GM23338 (cell line): ENCODE data around the gene NCS1. TPM values are rescaled to one million over a fixed set of nuclear protein-coding genes. Genes with fewer than 3 reads are reported as not detected.

Experiments used
- ATAC-seq: fragments of 200-7000 bp; cut with Tn5 transposase; 3 replicates; pipeline ENCODE4 v1.9.1; 2020
- DNase-seq: peaks from one replicate; pipeline ENCODE4 v3.0.0-alpha.2; 2015; ENCODE audit warnings: low spot score
- H2AFZ ChIP-seq: fragments of 200-600 bp; sonication (generic); 2 replicates; pipeline ENCODE4 v1.8.0; 2016; ENCODE audit warnings: antibody characterized with exemption, mild to moderate bottlenecking, moderate library complexity
- H3F3A ChIP-seq: fragments of 200-600 bp; sonication (generic); replicated peaks from 2 replicates; pipeline ENCODE4 v1.8.0; 2017; ENCODE audit warnings: antibody characterized with exemption, mixed run types, low read depth
- H3K27ac ChIP-seq: fragments of 200-600 bp; sonication (generic); 2 replicates; pipeline ENCODE4 v1.6.1; 2016; ENCODE audit warnings: low read depth
- H3K27me3 ChIP-seq: fragments of 200-600 bp; sonication (generic); 2 replicates; pipeline ENCODE4 v1.8.0; 2016; ENCODE audit warnings: mild to moderate bottlenecking, mixed run types, moderate library complexity; ENCODE audit not compliant: insufficient read depth
- H3K36me3 ChIP-seq: fragments of 200-600 bp; sonication (generic); 2 replicates; pipeline ENCODE4 v1.8.0; 2016; ENCODE audit warnings: mild to moderate bottlenecking; ENCODE audit not compliant: insufficient read depth
- H3K4me1 ChIP-seq: fragments of 200-600 bp; sonication (generic); 2 replicates; pipeline ENCODE4 v1.8.0; 2016; ENCODE audit warnings: mild to moderate bottlenecking, moderate library complexity; ENCODE audit not compliant: insufficient read depth
- H3K4me2 ChIP-seq: fragments of 200-600 bp; sonication (generic); 2 replicates; pipeline ENCODE4 v1.7.1; 2017; ENCODE audit warnings: mixed run types
- H3K4me3 ChIP-seq: fragments of 200-600 bp; sonication (generic); 2 replicates; pipeline ENCODE4 v1.6.1; 2016; ENCODE audit warnings: mixed run types
- H3K79me2 ChIP-seq: fragments of 200-600 bp; sonication (generic); replicated peaks from 2 replicates; pipeline ENCODE4 v1.8.0; 2017; ENCODE audit warnings: mild to moderate bottlenecking; ENCODE audit not compliant: insufficient read depth
- H3K9me2 ChIP-seq: fragments of 200-600 bp; sonication (generic); 2 replicates; pipeline ENCODE4 v1.8.0; 2017; ENCODE audit not compliant: insufficient read depth
- H4K20me1 ChIP-seq: fragments of 200-600 bp; sonication (generic); replicated peaks from 2 replicates; pipeline ENCODE4 v1.8.0; 2017; ENCODE audit warnings: mild to moderate bottlenecking; ENCODE audit not compliant: insufficient read depth
- H3K27ac Mint-ChIP-seq: 2 replicates; pipeline ENCODE4 v1.8.0; 2020; ENCODE audit warnings: inconsistent platforms, mild to moderate bottlenecking, moderate library complexity, mixed read lengths
- H3K27me3 Mint-ChIP-seq: 3 replicates; pipeline ENCODE4 v1.8.0; 2022; ENCODE audit warnings: low read depth, mild to moderate bottlenecking, moderate library complexity, mixed read lengths, inconsistent platforms; ENCODE audit not compliant: insufficient read depth, poor library complexity
- H3K36me3 Mint-ChIP-seq: 3 replicates; pipeline ENCODE4 v1.8.0; 2021; ENCODE audit warnings: low read depth, mild to moderate bottlenecking, inconsistent platforms, moderate library complexity, mixed read lengths
- H3K4me1 Mint-ChIP-seq: 3 replicates; pipeline ENCODE4 v1.8.0; 2020; ENCODE audit warnings: mild to moderate bottlenecking, inconsistent platforms, mixed read lengths
- H3K4me3 Mint-ChIP-seq: 3 replicates; pipeline ENCODE4 v1.8.0; 2021; ENCODE audit warnings: moderate library complexity, mild to moderate bottlenecking, inconsistent platforms, mixed read lengths
- H3K9me3 Mint-ChIP-seq: 3 replicates; pipeline ENCODE4 v1.8.0; 2020; ENCODE audit warnings: moderate library complexity, mild to moderate bottlenecking, inconsistent platforms, mixed read lengths
- CREB1 ChIP-seq: fragments of 250-450 bp; sonication (Bioruptor Pico); IDR thresholded peaks from 2 replicates; pipeline ENCODE4 v1.5.0; 2020; ENCODE audit warnings: low read depth, mild to moderate bottlenecking, moderate library complexity
- CTCF ChIP-seq, 2 experiments: fragments of 200-600 bp in 1 of 2; sonication (generic) in 1 of 2; conservative IDR thresholded peaks; 2 replicates each; pipeline versions ENCODE4 v1.5.1 to v1.6.1; 2016 to 2017; ENCODE audit warnings: antibody characterized with exemption in 2 of 2, low read depth in 2 of 2, mild to moderate bottlenecking in 2 of 2, moderate library complexity in 1 of 2
- ETS1 ChIP-seq: IDR thresholded peaks from 2 replicates; pipeline ENCODE4 v1.6.1; 2016; ENCODE audit warnings: antibody characterized with exemption
- EZH2 ChIP-seq: fragments of 200-600 bp; sonication (generic); IDR thresholded peaks from one replicate; pipeline ENCODE4 v1.8.0; 2017; ENCODE audit warnings: antibody characterized with exemption, mild to moderate bottlenecking, low read depth; ENCODE audit not compliant: unreplicated experiment
- EZH2phosphoT487 ChIP-seq: fragments of 200-600 bp; sonication (generic); IDR thresholded peaks from one replicate; pipeline ENCODE4 v1.8.1; 2018; ENCODE audit warnings: antibody characterized with exemption; ENCODE audit not compliant: unreplicated experiment
- JUNB ChIP-seq: IDR thresholded peaks from one replicate; pipeline ENCODE4 v1.6.1; 2016; ENCODE audit warnings: antibody characterized with exemption; ENCODE audit not compliant: unreplicated experiment
- NANOG ChIP-seq: IDR thresholded peaks from 2 replicates; pipeline ENCODE4 v1.6.1; 2016; ENCODE audit warnings: antibody characterized with exemption, borderline replicate concordance
- POLR2AphosphoS5 ChIP-seq: IDR thresholded peaks from 2 replicates; pipeline ENCODE4 v1.6.1; 2016; ENCODE audit warnings: antibody characterized with exemption, low read depth
- REST ChIP-seq: IDR thresholded peaks from one replicate; pipeline ENCODE4 v1.6.1; 2018; ENCODE audit warnings: antibody characterized with exemption; ENCODE audit not compliant: unreplicated experiment
- STAT1 ChIP-seq: IDR thresholded peaks from one replicate; pipeline ENCODE4 v1.6.1; 2016; ENCODE audit warnings: antibody characterized with exemption; ENCODE audit not compliant: unreplicated experiment
- ZNF114 ChIP-seq: fragments of 250-450 bp; sonication (Bioruptor Pico); IDR thresholded peaks from 2 replicates; pipeline ENCODE4 v1.5.0; 2020; ENCODE audit warnings: mild to moderate bottlenecking, moderate library complexity
- ZNF331 ChIP-seq: fragments of 250-450 bp; sonication (Bioruptor Pico); IDR thresholded peaks from 2 replicates; pipeline ENCODE4 v1.5.0; 2020; ENCODE audit warnings: low read depth, mild to moderate bottlenecking, moderate library complexity
- ZNF462 ChIP-seq: fragments of 250-450 bp; sonication (Bioruptor Pico); IDR thresholded peaks from 2 replicates; pipeline ENCODE4 v1.5.0; 2020; ENCODE audit warnings: mild to moderate bottlenecking, moderate library complexity
- polyA plus RNA-seq: library from polyadenylated mRNA; unstranded; fragments of >200 nt; fragmentation: Nextera tagmentation; extraction: Ambion mirVana; gene quantifications from 2 replicates; pipeline ENCODE4 v1.2.1, GENCODE V29; 2016
- total RNA-seq: library from RNA; depleted of rRNA; stranded (reverse); fragments of >200 nt; shearing (Covaris generic); gene quantifications from 2 replicates; pipeline ENCODE4 v1.2.3, GENCODE V29; 2014

Gene NCS1
- total and polyA plus RNA-seq, 2 experiments from 2014 or later = 8.2 to 34.3 TPM

- Histone ChIP-seq H3K79me2 (peaks cover 66% of the 10 kb centered on the region), H3K27ac (no peak overlapping the region), H3K4me1 (peaks cover 24% of the 10 kb centered on the region; the same call in 1 of the 2 replicates), H3K4me3 (no peak overlapping the region), H3F3A (no peaks in the 10 kb centered on the region), H3K9me2 (no peaks in the 10 kb centered on the region), H4K20me1 (0 out of 2 replicates have a peak, but pooled peaks cover 7% of the 10 kb centered on the region), H3K4me2 (no peak overlapping the region), H2AFZ (no peak overlapping the region), H3K36me3 (no peaks in the 10 kb centered on the region), H3K27me3 (no peaks in the 10 kb centered on the region)
- Mint-ChIP-seq H3K4me3 (no peak overlapping the region), H3K27ac (no peak overlapping the region), H3K36me3 (no peaks in the 10 kb centered on the region), H3K27me3 (peaks cover 23% of the 10 kb centered on the region), H3K4me1 (peaks cover 31% of the 10 kb centered on the region), H3K9me3 (no peaks in the 10 kb centered on the region)
- TF ChIP-seq REST (no peak), JUNB (no peak), CTCF (conservative IDR thresholded peaks at IDR 0.05; ENCODE audit: low read depth in 2 of 2) (no peak), POLR2AphosphoS5 (no peak), EZH2 (no peak), ZNF331 (CRISPR knock-in tag) (no peak), STAT1 (no peak), EZH2phosphoT487 (no peak), NANOG (no peak), ZNF462 (CRISPR knock-in tag) (no peak), CREB1 (no peak), ETS1 (no peak), ZNF114 (no peak)
- no peak for DNase-seq
- no peak for ATAC-seq
These were observed 9.6 kb downstream of the NCS1 start for GRCh38 chr9:130181678-130182380.
